A673 (cell line): ENCODE results near the gene CDKN2B. TPM values are rescaled to one million over a fixed set of nuclear protein-coding genes. Genes with fewer than 3 reads are reported as not detected.

Experiments used
- BruUV-seq: library from RNA; stranded (reverse); fragments of 400-500 nt; replicated peaks from 2 replicates; lab custom pipeline; 2021; lab: Mats Ljungman, UMichigan
- CTCF ChIA-PET: fragments of 300-600 bp; sonication (Branson Sonifier 250); formaldehyde crosslinking; loops from one replicate; lab custom pipeline; 2022; ENCODE audit warnings: antibody characterized with exemption; lab: Charles Lee
- POLR2A ChIA-PET: fragments of 300-600 bp; sonication (Branson Sonifier 250); formaldehyde crosslinking; loops from one replicate; lab custom pipeline; 2022; ENCODE audit warnings: antibody characterized with exemption; ENCODE audit not compliant: low non-redundant PET; lab: Charles Lee
- DNase-seq: peaks from one replicate; pipeline ENCODE4 v3.0.0-alpha.2; 2015; ENCODE audit warnings: low spot score
- H3K27ac ChIP-seq: fragments of 200-600 bp; sonication (generic); 2 replicates; pipeline ENCODE4 v1.5.1; 2016; ENCODE audit warnings: mixed run types, low read depth, mild to moderate bottlenecking, mixed read lengths, antibody characterized with exemption, low read length; ENCODE audit not compliant: poor library complexity, severe bottlenecking
- H3K27me3 ChIP-seq: fragments of 200-600 bp; sonication (generic); replicated peaks from 2 replicates; pipeline ENCODE4 v1.6.1; 2017; ENCODE audit warnings: mixed run types, low read depth, mild to moderate bottlenecking, mixed read lengths, antibody characterized with exemption, low read length; ENCODE audit not compliant: insufficient read depth, poor library complexity
- H3K36me3 ChIP-seq: fragments of 200-600 bp; sonication (generic); 2 replicates; pipeline ENCODE4 v1.6.1; 2016; ENCODE audit warnings: mixed run types, mild to moderate bottlenecking, mixed read lengths, antibody characterized with exemption, low read length; ENCODE audit not compliant: insufficient read depth, poor library complexity, severe bottlenecking
- H3K4me1 ChIP-seq: fragments of 200-600 bp; sonication (generic); 2 replicates; pipeline ENCODE4 v1.6.1; 2017; ENCODE audit warnings: mixed run types, mild to moderate bottlenecking, mixed read lengths, antibody characterized with exemption, low read length; ENCODE audit not compliant: insufficient read depth, poor library complexity, severe bottlenecking
- H3K4me3 ChIP-seq: fragments of 200-600 bp; sonication (generic); 2 replicates; pipeline ENCODE4 v1.5.1; 2016; ENCODE audit warnings: low read depth, mixed run types, mild to moderate bottlenecking, mixed read lengths, low read length; ENCODE audit not compliant: poor library complexity, severe bottlenecking
- H3K9me3 ChIP-seq: fragments of 200-600 bp; sonication (generic); 2 replicates; pipeline ENCODE4 v1.6.1; 2016; ENCODE audit warnings: mixed run types, low read depth, mild to moderate bottlenecking, mixed read lengths, antibody characterized with exemption, low read length; ENCODE audit not compliant: poor library complexity, severe bottlenecking
- EZH2 ChIP-seq: fragments of 200-600 bp; sonication (generic); IDR thresholded peaks from 2 replicates; pipeline ENCODE4 v1.6.1; 2017; ENCODE audit warnings: borderline replicate concordance, low read depth, mild to moderate bottlenecking, mixed read lengths, antibody characterized with exemption, low read length; ENCODE audit not compliant: poor library complexity, severe bottlenecking
- intact Hi-C: fragments of 100-400 bp; cut with micrococcal nuclease; formaldehyde crosslinking; loops from one replicate; pipeline ENCODE4 v1.10.0; 2022; ENCODE audit not compliant: unreplicated experiment
- total RNA-seq: library from RNA; stranded (reverse); gene quantifications from 2 replicates; pipeline ENCODE4 v1.2.3, GENCODE V29; 2021
- TF ChIP-seq, protein P1 (sequence below): fragments of 300-800, 200-600 bp; sonication (generic); conservative IDR thresholded peaks from 2 replicates; pipeline ENCODE4 v1.5.1; 2017; ENCODE audit warnings: low read depth, mild to moderate bottlenecking, antibody characterized with exemption, low read length, moderate library complexity, mixed read lengths

CDKN2B gene
- total RNA-seq, 1 experiment from 2014 or later = not detected

DNA sequence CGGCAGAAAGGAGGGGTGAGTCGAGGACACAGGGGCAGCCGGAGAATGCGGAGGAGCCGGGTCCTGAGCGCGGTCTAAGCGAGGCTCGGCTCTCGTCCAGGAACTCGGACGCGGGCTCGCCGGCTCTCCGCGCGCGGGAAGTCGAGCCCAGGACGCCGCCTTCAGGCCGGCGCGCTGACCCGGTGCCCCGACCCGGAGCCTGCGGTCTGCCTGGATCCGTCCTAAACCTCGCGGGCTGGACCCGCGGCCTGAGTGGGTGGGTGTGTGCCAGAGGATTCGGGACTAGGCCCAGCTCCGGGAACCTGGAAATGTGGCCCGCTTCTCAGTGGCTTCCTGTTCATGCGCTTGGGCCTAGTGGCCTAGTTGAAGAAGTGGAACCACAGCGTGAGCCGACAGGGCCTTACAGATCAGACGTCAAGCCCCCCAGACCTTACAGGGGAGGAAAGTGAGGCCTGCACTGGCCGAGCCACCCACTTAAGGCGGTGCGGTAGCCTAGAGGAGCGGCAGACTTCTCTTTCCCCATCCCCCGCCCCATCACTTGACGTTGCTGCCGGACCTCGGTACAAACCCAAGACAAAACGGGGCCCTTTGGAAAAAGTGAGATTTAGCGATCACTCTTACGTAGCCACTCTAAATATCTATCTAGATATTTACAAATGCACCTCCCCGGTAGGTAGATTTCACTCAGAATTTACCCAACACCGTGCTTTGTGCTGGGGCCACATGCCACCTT, 13.3 kb downstream of the CDKN2B start:
- ChIA-PET POLR2A (no interaction called here), CTCF (no interaction called here)
- Histone ChIP-seq H3K27me3 (no peaks in the 10 kb centered on the region), H3K36me3 (no peaks in the 10 kb centered on the region), H3K27ac (no peak overlapping the region), H3K4me1 (no peaks in the 10 kb centered on the region), H3K4me3 (no peak overlapping the region), H3K9me3 (no peaks in the 10 kb centered on the region)
- no peak for DNase-seq
- no TSS peak for BruUV-seq
- TF ChIP-seq, protein P1, sequence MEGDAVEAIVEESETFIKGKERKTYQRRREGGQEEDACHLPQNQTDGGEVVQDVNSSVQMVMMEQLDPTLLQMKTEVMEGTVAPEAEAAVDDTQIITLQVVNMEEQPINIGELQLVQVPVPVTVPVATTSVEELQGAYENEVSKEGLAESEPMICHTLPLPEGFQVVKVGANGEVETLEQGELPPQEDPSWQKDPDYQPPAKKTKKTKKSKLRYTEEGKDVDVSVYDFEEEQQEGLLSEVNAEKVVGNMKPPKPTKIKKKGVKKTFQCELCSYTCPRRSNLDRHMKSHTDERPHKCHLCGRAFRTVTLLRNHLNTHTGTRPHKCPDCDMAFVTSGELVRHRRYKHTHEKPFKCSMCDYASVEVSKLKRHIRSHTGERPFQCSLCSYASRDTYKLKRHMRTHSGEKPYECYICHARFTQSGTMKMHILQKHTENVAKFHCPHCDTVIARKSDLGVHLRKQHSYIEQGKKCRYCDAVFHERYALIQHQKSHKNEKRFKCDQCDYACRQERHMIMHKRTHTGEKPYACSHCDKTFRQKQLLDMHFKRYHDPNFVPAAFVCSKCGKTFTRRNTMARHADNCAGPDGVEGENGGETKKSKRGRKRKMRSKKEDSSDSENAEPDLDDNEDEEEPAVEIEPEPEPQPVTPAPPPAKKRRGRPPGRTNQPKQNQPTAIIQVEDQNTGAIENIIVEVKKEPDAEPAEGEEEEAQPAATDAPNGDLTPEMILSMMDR = no peak
- TF ChIP-seq EZH2 = no peak
- intact Hi-C loops = no loop called here

DNA sequence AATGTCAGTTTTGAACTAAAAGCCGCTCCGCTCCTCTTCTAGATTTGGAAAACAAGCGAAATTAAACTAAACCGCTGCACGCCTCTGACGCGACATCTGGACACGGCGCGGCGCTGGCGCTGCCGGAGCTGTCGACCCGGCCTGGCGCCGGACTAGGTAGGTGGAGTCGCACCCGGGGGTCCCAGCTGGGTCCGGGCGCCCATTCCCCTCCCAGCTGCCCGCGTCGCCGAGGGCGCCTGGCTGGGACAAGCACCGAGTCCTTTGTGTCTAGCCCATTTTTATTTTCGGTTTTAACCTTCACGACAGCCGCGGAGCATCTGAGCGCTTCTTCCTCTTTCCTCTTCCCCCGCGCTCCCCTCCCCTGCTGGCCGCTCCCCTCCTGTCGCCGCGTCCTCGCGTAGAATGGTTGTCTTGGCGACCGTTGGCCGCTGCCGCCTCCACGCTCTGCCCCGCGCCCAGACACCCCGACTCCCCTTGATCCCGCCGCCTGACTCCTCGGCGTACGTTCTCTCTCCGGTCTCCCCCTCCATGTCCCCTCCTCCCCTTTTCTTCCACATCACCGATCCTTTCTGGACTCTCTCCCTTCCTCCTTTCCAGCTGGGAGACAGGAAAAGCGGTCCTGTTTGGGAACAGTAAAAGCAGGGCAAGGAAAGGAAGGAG, 14.0 kb downstream of the CDKN2B start:
- no TSS peak for BruUV-seq
- intact Hi-C loops = no loop called here
- Histone ChIP-seq H3K9me3 (no peaks in the 10 kb centered on the region), H3K27ac (no peak overlapping the region), H3K27me3 (no peaks in the 10 kb centered on the region), H3K4me1 (no peaks in the 10 kb centered on the region), H3K36me3 (no peaks in the 10 kb centered on the region), H3K4me3 (no peak overlapping the region)
- ChIA-PET CTCF (no interaction called here), POLR2A (no interaction called here)
- TF ChIP-seq, protein P1 = no peak
- no peak for TF ChIP-seq EZH2
- no peak for DNase-seq

DNA sequence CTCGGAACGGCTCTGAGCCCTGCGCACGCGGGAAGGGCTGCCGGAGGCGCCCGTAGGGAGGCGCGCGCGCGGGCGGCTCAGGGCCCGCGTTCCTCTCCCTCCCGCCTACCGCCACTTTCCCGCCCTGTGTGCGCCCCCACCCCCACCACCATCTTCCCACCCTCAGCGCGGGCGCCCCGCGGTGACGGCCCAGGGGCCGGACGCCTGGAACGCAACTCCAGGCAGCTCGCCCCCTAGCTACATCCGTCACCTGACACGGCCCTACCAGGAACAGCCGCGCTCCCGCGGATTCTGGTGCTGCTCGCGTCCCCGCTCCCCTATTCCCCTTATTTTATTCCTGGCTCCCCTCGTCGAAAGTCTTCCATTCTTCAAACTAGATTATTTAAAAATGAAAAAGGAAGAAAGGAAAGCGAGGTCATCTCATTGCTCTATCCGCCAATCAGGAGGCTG, 14.5 kb downstream of the CDKN2B start, which contains the start of gene CDKN2B-AS1:
Gene CDKN2B-AS1, plus strand, starts transcription at position 236 of the 450 bp plus-strand sequence.
- H3K4me1 ChIP-seq = no peaks in the 10 kb centered on the region
- no peaks in the 10 kb centered on the region for H3K9me3 ChIP-seq
- no TSS peak for BruUV-seq
- no peaks in the 10 kb centered on the region for H3K36me3 ChIP-seq
- no peak within 1 kb of the TSS for H3K27ac ChIP-seq
- TF ChIP-seq EZH2 = no peak
- TF ChIP-seq, protein P1 = no peak
- ChIA-PET CTCF (no interaction called here), POLR2A (no interaction called here)
- no peak within 1 kb of the TSS for H3K4me3 ChIP-seq
- no peak for DNase-seq
- intact Hi-C loops = no loop called here
- no peaks in the 10 kb centered on the region for H3K27me3 ChIP-seq
